Head of caudate nucleus (tissue), 42 donors: Measurements from ENCODE around the gene MIDN.
A peak's percentile ranks its signal among the peaks of the same experiment; 100 is the strongest.

Source experiments
- DNase-seq, 42 donors: peaks; one replicate each; pipeline versions ENCODE4 v3.0.0 to v3.0.0-alpha.2; 2020 to 2021; ENCODE audit warnings: mixed read lengths in 7 of 42
- intact Hi-C: fragments of 100-400 bp; cut with DNase I; formaldehyde crosslinking; loops from one replicate; pipeline ENCODE4 v1.15.0; 2022

The MIDN gene

DNA sequence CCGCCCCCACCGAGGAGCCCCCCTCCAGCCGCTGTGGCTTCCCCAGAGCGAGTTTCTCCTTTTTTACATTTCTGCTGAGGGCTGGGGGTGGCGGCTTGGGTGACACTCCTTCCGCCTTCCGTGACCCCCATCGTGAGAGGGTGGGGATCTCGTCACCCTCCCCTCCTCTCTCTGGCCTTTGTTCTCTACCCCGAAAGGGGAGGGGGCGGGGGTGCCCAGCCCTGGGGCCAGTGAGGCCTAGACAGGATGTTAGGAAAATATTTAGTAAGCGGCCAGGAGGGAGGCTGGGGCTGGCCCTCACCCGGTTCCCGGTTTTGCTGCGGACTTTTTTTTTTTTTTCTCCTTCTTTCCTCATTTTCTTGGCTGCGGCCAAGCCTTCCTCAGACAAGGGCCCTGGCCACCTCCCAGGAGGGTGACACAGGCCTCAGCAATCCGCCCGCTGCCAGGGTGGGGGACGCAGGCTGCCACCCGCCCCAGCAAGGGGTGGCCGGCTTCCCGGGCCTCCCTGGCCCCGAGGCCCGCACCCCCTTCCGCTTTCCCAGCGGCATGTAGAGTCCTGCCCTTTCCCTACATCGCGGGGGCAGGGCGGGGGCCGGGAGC lies 3.9 kb downstream of the MIDN start:
- peak; percentile 64 to 96 (median 85) for DNase-seq
- intact Hi-C loops: no loop called here

DNA sequence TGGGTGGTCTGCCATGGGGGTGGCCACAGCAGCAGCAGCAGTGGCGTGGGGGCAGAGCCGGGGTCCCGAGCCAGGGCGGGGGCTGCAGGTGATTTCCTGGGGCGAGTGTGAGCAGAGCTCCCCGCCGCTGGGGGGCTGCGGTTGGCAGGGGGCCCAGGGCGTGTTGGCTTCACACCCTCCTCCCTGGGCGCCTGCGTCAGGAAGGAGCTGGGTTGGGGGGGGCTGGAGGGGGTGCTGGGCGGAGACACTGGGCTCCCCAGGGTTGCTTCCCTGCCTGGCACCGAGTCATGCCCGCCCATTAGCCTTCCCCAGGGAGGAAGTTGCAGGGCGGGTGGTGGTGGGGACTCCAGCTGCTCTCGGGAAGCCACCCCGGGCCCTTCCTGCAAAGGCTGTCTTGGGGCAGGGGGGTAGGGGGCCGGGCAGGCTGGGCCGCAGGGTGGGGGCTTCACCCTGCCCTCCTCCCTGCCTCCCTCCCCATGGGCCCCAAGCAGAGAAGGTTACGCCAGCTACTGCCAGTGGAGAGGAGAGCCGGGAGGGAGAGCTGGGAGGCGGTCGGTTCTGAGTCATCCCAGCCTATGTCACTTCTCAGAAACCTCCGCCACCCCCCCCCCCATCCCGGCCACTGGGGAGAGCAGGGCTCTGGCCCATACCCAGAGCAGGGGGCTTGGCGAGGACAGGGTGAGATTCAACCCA lies 4.6 kb downstream of the MIDN start:
- intact Hi-C loops: no loop called here
- peak; percentile 82 to 98 (median 92) for DNase-seq

DNA sequence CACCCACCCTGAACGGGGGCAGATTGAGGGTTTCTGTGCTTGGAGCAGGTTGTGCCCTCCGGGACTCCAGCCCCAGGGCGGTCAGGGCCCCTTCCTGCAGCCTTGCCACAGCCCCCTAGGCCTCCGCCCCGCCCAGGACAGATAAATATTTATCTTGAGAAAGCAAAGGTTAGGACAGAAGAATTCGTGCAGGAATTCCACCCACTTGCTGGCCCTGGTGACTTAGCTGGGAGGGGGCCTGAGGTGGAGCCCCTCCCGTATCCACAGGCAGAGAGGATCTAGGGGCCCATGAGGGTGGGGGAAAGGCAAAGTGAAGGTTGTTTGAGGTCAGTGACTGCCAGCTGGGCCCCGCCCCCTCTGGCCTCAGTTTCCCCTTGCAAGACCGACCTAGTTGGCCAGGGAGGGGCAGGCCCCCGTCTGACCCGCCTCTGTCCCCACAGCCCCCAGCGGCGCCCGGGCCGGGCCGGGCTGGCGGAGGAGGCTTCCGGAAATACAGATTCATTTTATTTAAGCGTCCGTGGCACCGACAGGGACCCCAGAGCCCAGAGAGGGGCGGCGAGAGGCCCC lies 5.2 kb downstream of the MIDN start:
- DNase-seq: no peak
- intact Hi-C loops: no loop called here

- peak in 29 of 42 donors; percentile 53 to 86 (median 75) for DNase-seq
- intact Hi-C loops: no loop called here
Measured at GRCh38 chr19:1254081-1254527, 5.7 kb downstream of the MIDN start.

GRCh38 chr19:1254530-1255185 lies 6.3 kb downstream of the MIDN start:
- intact Hi-C loops: no loop called here

GRCh38 chr19:1255186-1256161 lies 7.1 kb downstream of the MIDN start:
- intact Hi-C loops: no loop called here
- DNase-seq: peak; percentile 74 to 96 (median 89)

More at GRCh38 chr19:1254530-1255185, 6.3 kb downstream of the MIDN start:
- peak in 1 of 42 donors; percentile 31 for DNase-seq

DNA sequence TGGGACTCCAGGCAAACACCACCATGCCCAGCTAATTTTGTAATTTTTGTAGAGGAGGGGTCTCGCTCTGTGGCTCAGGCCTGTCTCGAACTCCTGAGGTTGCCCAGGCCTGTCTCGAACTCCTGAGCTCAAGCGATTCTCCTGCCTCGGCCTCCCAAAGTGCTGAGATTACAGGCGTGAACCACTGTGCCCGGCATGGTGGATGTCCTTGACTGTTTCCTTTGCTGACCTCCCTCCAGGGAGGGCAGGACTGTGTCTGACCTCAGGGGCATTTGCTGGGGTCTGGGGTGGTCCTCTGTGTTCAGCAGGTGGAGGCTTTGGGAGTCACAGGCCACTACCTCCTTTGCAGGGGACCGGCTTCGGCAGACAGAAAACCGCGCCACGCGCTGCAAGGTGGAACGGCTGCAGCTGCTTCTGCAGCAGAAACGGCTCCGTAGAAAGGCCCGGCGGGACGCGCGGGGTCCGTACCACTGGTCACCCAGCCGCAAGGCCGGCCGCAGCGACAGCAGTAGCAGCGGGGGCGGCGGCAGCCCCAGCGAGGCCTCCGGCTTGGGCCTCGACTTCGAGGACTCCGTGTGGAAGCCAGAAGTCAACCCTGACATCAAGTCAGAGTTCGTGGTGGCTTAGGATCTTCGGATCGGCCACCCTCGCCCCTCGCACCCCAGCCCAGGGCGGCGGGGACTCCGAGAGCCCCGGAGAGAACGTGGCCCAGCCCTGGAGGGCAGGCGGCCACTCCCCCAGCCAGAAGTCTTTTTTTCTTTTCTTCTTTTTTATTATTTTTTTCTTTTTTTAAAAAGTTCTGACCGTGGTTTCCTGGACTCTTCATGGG lies 8.5 kb downstream of the MIDN start:
- DNase-seq: no peak
- intact Hi-C loops: no loop called here

DNA sequence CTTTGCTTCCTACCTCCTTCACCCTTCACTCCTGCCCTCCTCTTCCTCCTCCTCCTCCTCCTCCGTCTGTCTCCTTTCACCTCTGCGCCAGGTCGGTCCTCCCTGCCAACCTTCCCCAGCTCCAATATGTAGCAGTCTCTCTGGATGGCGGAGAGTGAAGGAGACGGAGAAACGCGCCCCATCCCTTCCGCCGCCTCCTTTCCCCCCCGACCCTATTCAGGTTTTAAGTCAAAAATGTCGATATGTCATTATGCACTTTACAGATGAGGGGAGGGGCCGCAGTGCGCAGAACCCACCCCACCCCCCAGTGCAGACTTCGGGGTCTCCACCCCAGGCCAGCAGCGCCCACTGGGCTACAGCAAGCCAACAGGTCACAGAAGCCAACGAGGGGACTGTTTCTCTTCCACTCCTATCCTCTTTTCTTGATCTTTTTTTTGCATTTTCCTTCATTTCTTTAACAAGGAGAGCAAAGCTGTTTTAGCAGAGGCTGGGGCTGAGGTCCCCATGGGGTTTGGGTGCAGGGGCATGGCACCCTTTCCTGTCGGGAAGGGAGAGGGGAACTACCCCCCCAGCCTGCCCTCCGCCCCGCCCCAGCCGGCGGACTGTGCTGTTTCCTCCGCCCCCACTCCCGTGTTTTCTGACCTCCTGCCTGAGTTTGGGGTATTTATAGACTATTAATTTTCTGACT lies 9.2 kb downstream of the MIDN start:
- intact Hi-C loops: no loop called here
- no peak for DNase-seq

DNA sequence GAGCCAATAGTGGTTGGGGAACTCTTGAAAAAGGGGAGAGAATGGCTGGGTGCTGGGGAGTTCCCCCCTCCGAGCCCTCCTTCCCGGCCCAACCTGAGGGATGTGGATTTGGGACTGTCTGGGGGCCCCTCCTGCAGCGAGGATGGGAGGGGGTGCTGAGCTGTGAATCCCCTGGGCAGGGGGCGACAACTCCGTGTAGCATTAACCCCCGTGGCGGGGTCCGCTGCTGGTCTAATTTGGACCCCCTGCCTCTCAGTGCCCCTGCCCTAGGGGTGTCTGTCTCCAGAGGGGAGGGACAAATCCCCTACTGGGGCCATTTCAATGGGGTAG lies 9.7 kb downstream of the MIDN start:
- intact Hi-C loops: no loop called here
- no peak for DNase-seq

DNA sequence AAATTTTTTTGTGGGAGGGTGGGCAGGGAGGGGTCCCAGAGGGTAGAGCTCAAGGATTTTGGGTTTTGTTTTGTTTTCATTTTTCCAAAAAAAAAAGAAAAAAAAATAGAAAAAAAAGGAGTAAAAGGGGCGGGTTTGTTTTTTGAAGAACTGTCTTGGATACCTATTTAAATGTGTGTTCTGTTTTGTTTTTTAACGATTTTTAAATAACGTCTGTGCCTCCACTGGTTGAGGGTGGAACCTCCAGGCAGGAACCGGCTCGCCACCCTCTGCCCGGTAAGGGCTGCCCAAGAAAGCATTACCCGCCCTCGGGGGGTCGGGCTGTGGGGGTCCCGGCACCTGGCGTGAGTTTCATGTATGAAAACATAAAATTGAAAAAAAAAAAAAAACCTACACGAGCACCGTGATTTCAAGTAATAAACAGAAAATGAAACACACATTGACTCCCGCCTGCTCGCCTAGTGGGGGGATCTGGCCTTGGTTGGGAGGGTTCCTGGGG lies 10.4 kb downstream of the MIDN start:
- DNase-seq: no peak
- intact Hi-C loops: no loop called here

- intact Hi-C loops: no loop called here
- DNase-seq: peak in 7 of 42 donors; percentile 26 to 68 (median 46)
Measured at GRCh38 chr19:1259206-1259875, 11.0 kb downstream of the MIDN start.

DNA sequence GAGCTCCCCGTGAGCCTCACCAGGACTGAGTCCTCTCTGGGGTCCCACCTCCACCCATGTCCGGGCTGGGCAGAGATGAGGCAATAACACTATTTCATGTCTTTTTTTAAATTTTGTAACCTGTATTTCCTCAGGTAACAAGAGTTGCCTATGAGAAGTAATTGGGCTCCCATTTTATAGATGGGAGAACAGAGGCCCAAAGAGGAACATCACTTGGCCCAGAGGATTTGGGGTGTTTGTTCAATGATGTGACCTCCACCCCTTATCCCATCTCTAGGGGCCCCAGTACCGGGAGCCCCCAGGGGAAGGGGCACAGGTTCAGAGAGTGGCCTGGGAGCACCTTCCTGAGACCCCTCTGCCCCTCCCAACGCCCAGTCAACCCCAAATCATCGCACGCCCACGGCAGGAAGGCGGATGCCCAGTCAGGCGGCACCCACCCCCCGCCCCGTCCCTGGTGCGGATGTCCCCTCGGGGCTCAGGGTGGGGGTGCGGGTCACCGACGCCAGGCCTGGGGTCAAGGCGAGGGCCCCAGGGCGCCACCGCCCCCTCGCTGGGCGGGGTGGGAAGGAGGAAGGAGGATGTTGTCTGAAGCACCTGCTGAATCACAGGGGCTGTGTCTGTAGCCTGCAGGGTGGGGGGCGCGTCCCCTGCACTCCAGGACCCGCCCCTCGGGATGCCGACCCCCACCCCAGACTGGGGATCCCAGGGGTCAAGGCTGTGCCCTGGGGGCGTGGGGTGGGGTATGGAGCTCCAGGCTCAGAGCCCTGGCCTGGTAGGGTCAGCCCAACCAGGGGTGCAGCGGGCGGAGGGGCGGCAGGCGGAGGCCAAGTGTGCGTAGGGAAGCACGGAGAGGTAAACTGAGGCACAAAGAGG lies 11.7 kb downstream of the MIDN start:
- intact Hi-C loops: no loop called here

GRCh38 chr19:1260749-1261537 lies 12.6 kb downstream of the MIDN start:
- peak; percentile 91 to 99 (median 97) for DNase-seq
- intact Hi-C loops: no loop called here

More for the DNA sequence above, 11.7 kb downstream of the MIDN start:
- no peak for DNase-seq

DNA sequence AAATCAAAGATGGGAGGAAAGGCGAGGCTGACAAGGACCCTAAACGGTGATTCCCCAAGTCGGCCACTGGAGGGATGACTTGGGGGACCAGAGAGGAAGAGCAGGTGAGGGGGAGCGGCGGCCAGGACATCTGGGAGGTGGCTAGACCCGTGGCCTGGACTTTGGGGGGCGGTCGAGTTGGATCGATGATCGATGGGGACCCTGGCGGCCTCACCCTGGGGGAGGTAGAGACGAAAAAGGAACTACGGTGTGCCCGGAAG lies 13.1 kb downstream of the MIDN start:
- intact Hi-C loops: no loop called here
- DNase-seq: peak in 1 of 42 donors; percentile 37
